Measurements from ENCODE around the gene FXYD6. TPM values are rescaled to one million over a fixed set of nuclear protein-coding genes. Genes with fewer than 3 reads are reported as not detected.

Gene FXYD6
- total and polyA plus RNA-seq, 9 of the 15 experiments (the other 6 are each of a cell fraction or from before 2014, with no cell fraction given), result 0.07 to 0.35 TPM; not detected in 7

GRCh38 chr11:117823946-117824420 lies 52.5 kb downstream of the FXYD6 start:
- Histone ChIP-seq H3K79me2 (ENCODE audit: control insufficient read depth, insufficient read depth, low read length) (no peaks in the 10 kb centered on the region), H3K9me3 (replicated peaks; ENCODE audit: control insufficient read depth, insufficient read depth, low read depth, low read length) (no peaks in the 10 kb centered on the region), H2AFZ (ENCODE audit: low read depth, low read length) (no peak overlapping the region), H3K4me1 (replicated peaks in 1 of 2; ENCODE audit: control insufficient read depth in 2 of 2, insufficient read depth in 2 of 2, low read length in 2 of 2) (peaks cover 0 to 28% of the 10 kb centered on the region in 2 experiments; a peak in 1 of 5 replicates), H3K4me3 (no peak overlapping the region), H3K27me3 (ENCODE audit: control insufficient read depth in 2 of 2, insufficient read depth in 2 of 2, low read length in 2 of 2) (peaks cover 18 to 65% of the 10 kb centered on the region in 2 experiments), H3K9me1 (ENCODE audit: control insufficient read depth, insufficient read depth, low read length) (no peaks in the 10 kb centered on the region), H3K27ac (ENCODE audit: extremely low read depth, low read depth, low read length) (no peak overlapping the region), H3K9ac (ENCODE audit: insufficient read depth in 1 of 2, low read depth in 2 of 2, low read length in 2 of 2) (no peak overlapping the region), H3K36me3 (ENCODE audit: control insufficient read depth, insufficient read depth, low read length) (no peaks in the 10 kb centered on the region), H4K20me1 (replicated peaks; ENCODE audit: control insufficient read depth, insufficient read depth, low read length) (peaks cover 13% of the 10 kb centered on the region; the same call in 1 of the 2 replicates), H3K4me2 (ENCODE audit: insufficient read depth, low read length) (no peak overlapping the region)
- ChIA-PET POLR2A (interaction anchor here (0.6 to 1.0 kb wide), 2 partner anchors 15 to 133 kb away, joined by 3 to 4 read pairs; no protein-coding TSS in a partner anchor), CTCF (ENCODE audit: low intra/inter-chr PET ratio) (interaction anchor here (0.6 to 3.3 kb wide), 3 partner anchors 123 to 466 kb away, joined by 3 to 32 read pairs (median 25); no protein-coding TSS in a partner anchor)
- TF ChIP-seq PRMT5 (CRISPR knock-in tag; IDR thresholded peaks at IDR 0.05) (no peak), HMG20A (CRISPR knock-in tag; conservative IDR thresholded peaks at IDR 0.05) (no peak), ZNF408 (CRISPR knock-in tag; IDR thresholded peaks at IDR 0.05; ENCODE audit: low read depth) (no peak), PURB (CRISPR knock-in tag; IDR thresholded peaks at IDR 0.05; ENCODE audit: low read depth) (no peak), EHMT2 (IDR thresholded peaks at IDR 0.05) (no peak), ZNF592 (IDR thresholded peaks at IDR 0.05) (no peak), ELF1 (tag; IDR thresholded peaks at IDR 0.05) (no peak), PHF20 (IDR thresholded peaks at IDR 0.05; ENCODE audit: partially characterized antibody) (no peak), COPS2 (conservative IDR thresholded peaks at IDR 0.05) (no peak), KLF10 (CRISPR knock-in tag; IDR thresholded peaks at IDR 0.05) (no peak), HIVEP1 (CRISPR knock-in tag; IDR thresholded peaks at IDR 0.05) (no peak), KDM4B (IDR thresholded peaks at IDR 0.05; ENCODE audit: borderline replicate concordance in 2 of 2, low read depth in 1 of 2) (no peak), SREBF2 (CRISPR knock-in tag; IDR thresholded peaks at IDR 0.05) (no peak), POLR3A (IDR thresholded peaks at IDR 0.05; ENCODE audit: borderline replicate concordance, extremely low read depth, insufficient read depth, insufficient read length) (no peak), BRD9 (IDR thresholded peaks at IDR 0.05; ENCODE audit: low read depth, partially characterized antibody) (no peak)
- in situ Hi-C loops (cut with MboI), result loop anchor here (5.0 kb wide), 2 partner anchors 123 to 223 kb away; no protein-coding TSS in a partner anchor
- 4% methylated on average over 12 of the region's 13 CpGs for WGBS (ENCODE audit: insufficient coverage, low coverage, missing lambda C conversion rate)
- FAIRE-seq (no peak), DNase-seq (ENCODE audit: extremely low read depth in 1 of 4, low spot score in 3 of 4) (no peak), ATAC-seq (no peak)
- intact Hi-C loops (cut with micrococcal nuclease), result loop anchor here (1.0 kb wide), 1 partner anchor 123 kb away; no protein-coding TSS in a partner anchor
- BruUV-seq (replicated peaks), result no TSS peak

All from K562 (cell line).